Stimulated activated CD4-positive, alpha-beta T cell treated with anti-CD3 and anti-CD28 coated beads, TNF-alpha, amount 100 ng/mL, for 48 hours (primary cell): ENCODE results near the gene FBRSL1.
A peak's percentile ranks its signal among the peaks of the same experiment; 100 is the strongest.

Source experiments
- DNase-seq, 3 donors: peaks; one replicate each; pipeline ENCODE4 v3.0.0-alpha.2; 2020; ENCODE audit warnings: low read depth in 3 of 3

The FBRSL1 gene

DNA sequence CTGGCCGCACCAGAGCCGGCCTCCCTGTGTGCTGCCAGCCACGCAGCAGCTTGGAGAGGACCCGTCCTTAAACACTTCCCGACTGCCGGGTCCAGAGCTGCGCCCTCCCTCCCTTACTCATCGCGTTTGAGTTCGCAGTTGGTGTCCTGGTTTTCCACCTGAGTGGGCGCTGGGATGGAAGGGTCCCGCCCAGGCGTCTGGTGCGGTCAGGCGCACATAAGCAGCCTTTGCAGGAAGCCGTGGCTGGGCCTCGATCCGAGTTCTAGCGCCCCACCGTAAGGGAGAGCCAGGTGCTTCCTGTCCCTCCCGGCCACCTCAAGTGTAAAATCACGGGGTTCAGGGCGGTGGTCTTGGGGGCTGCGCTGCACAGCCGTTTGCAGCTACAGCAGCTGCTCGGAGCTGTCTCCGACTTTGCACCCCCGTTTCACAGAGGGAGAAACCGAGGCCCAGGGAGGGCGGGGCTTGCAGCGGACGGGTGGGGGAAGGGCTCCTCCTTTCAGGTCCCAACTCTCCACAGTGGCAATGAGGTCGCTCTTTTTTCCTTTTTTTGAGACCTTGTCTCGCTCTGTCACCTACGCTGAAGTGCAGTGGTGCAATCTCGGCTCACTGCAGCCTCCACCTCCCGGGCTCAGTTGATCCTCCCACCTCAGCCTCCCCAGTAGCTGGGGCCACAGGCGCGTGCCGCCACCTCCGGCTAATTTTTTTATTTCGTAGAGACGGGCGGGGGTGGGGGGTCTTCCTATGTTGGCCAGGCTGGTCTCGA is 69.1 kb downstream of the FBRSL1 start:
- DNase-seq, result no peak

DNA sequence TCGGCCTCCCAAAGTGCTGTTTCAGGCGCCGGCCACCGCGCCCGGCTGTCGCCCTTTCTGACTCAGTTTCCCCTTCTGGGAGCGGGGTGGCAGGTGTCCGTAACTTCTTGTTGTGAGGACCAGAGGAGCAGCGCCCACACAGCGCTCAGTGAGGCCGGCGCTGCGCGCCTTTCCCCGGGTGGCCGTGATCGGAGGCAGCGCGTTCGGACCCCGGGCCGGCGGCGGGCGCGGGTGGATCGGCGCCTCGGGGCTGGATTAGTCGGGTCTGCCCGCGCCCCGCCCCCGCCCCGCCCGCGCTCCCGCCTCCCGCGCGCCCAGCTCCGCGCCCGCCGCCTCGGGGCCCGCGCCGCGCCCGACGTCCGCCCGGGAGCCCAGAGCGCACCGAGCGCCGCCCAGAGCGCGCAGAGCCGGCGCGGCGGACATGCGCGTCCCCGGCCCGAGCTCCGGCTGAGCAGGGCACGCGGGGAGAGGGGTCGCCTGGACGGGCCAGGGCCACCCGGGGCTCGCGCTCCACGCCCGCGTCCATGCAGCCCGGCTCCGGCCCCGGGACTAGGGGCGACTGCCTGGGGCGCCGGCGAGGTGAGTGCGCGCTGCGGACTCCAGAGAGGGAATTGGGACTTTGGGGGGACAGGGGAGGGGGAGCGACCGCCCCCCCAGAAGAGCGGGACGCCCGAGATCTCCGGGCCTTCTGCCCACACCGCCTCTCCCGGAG is 69.9 kb downstream of the FBRSL1 start:
- DNase-seq, result peak in 1 of 3 donors; percentile 38

DNA sequence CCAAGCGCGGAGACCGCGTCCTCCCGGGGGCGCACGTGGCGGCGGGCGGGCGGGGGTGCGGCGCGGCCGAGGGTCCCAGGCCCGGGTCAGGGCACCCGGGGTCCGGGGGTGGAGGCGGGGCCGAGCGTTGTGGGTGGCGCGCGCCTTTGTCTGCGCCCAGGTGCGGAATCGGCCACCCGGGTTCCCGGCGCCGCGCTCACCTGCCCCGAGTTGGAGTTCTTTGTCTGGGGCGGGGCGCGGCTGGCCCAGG is 70.3 kb downstream of the FBRSL1 start:
- peak in 1 of 3 donors; percentile 32 for DNase-seq

DNA sequence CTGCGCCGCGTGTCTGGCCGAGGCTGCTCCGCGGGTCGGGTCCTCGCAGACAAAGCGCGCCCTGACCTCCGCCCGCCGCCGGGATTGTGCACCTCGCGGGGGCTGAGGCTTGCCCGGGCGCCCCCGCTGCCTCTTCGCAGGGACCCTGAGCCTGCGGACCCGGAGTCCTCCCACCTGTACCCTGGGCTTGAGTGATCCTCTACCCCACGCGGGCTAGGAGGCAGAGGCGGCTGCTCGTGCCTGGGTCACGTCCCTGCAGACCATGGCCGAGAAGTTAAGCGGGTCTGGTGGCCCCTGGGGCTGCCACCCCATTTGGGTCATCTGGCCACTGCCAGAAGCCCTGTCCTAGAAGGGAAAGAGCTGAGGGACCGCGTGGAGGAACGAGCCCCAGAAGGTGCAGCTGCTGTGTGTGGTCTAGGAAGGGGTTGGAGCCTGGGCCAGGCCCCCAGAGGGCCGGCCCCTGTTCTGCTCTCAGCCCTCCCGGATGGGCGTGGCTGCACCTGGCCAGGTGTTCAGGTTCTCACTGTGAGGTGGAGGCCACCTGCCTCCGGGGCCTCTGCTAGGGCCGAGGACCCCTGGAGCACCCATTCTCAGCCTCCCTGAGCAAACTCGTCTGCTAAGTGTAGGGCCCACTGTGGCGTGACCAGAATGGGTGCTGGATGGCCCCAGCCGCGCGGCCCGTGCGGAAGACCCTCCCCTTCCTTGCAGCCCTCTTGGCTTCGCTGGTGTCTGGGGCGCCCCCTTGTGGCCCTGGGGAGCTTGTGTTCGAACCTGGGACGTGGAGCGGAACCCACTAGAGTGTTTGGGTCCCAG is 70.9 kb downstream of the FBRSL1 start:
- peak; percentile 57 to 81 (median 63) for DNase-seq
